ENCODE results near the gene ZNF562. TPM values are rescaled to one million over a fixed set of nuclear protein-coding genes. Genes with fewer than 3 reads are reported as not detected.

The ZNF562 gene
- total and polyA plus RNA-seq, 8 donors, result 3.9 to 22.4 (median 12.3) TPM

- no peak overlapping the region for H3K27ac ChIP-seq
- intact Hi-C loops (cut with DNase I), result no loop called here
- H3K9me3 ChIP-seq, result no peaks in the 10 kb centered on the region
- no peaks in the 10 kb centered on the region for H3K27me3 ChIP-seq
- no peak for TF ChIP-seq CTCF (IDR thresholded peaks at IDR 0.05)
- no peaks in the 10 kb centered on the region for H3K4me1 ChIP-seq
- ATAC-seq (no peak), DNase-seq (no peak), FAIRE-seq (no peak)
- WGBS, 2 donors, result 95 to 97% methylated on average over 5 of the region's 5 CpGs
- peaks cover 32 to 55% (median 39%) of the 10 kb centered on the region in 3 donors for H3K36me3 ChIP-seq
- H3K4me3 ChIP-seq, result no peak overlapping the region
Measured at GRCh38 chr19:9608912-9609311, 66.0 kb downstream of the ZNF562 start.

- FAIRE-seq, result no peak
- no peak for DNase-seq
- no peak for TF ChIP-seq CTCF (IDR thresholded peaks at IDR 0.05)
- Histone ChIP-seq H3K4me1 (no peaks in the 10 kb centered on the region), H3K9me3 (no peaks in the 10 kb centered on the region), H3K27me3 (no peaks in the 10 kb centered on the region), H3K36me3 (no peaks in the 10 kb centered on the region), H3K27ac (no peak overlapping the region), H3K4me3 (no peak overlapping the region)
- WGBS, 2 donors, result 69 to 85% methylated on average over 3 of the region's 3 CpGs
- no peak for ATAC-seq
- intact Hi-C loops (cut with DNase I), result no loop called here
Measured at GRCh38 chr19:9597027-9597426, 77.9 kb downstream of the ZNF562 start.

Other genes starting within 250 kb of the ZNF562 start
- 10 to 100 TPM in 1 of 6 donors, 1 to 10 TPM in 5; 5.1 to 11.5 (median 8.1) TPM for gene ZNF266, start 239.5 kb downstream of the ZNF562 start, total RNA-seq
- 10 to 100 TPM; 16.1 to 39.1 TPM for gene ZNF266, start 239.5 kb downstream of the ZNF562 start, polyA plus RNA-seq
- not detected for gene ZNF560, start 176.5 kb downstream of the ZNF562 start, total RNA-seq
- gene ZNF560, start 176.5 kb downstream of the ZNF562 start, polyA plus RNA-seq, result under 1 TPM in 1 of 2 donors, not detected in 1; 0.14 TPM
- gene ZNF426, start 136.5 kb downstream of the ZNF562 start, total RNA-seq, result 10 to 100 TPM in 1 of 6 donors, 1 to 10 TPM in 5; 3.4 to 10.4 (median 6.0) TPM
- 1 to 10 TPM; 1.8 to 1.9 TPM for gene ZNF426, start 136.5 kb downstream of the ZNF562 start, polyA plus RNA-seq
- 10 to 100 TPM in 5 of 6 donors, 1 to 10 TPM in 1; 9.8 to 17.4 (median 11.1) TPM for gene ZNF121, start 90.6 kb downstream of the ZNF562 start, total RNA-seq
- gene ZNF121, start 90.6 kb downstream of the ZNF562 start, polyA plus RNA-seq, result 1 to 10 TPM; 5.4 to 5.6 TPM
- 10 to 100 TPM; 10.3 to 24.6 (median 17.8) TPM for gene ZNF561, start 53.9 kb downstream of the ZNF562 start, total RNA-seq
- 10 to 100 TPM; 11.7 to 17.0 TPM for gene ZNF561, start 53.9 kb downstream of the ZNF562 start, polyA plus RNA-seq
- 10 to 100 TPM in 1 of 6 donors, 1 to 10 TPM in 5; 2.3 to 10.2 (median 4.0) TPM for gene ZNF846, start 93.6 kb upstream of the ZNF562 start, total RNA-seq
- gene ZNF846, start 93.6 kb upstream of the ZNF562 start, polyA plus RNA-seq, result 1 to 10 TPM; 5.1 to 6.1 TPM
- gene FBXL12, start 144.0 kb upstream of the ZNF562 start, total RNA-seq, result 10 to 100 TPM in 1 of 6 donors, 1 to 10 TPM in 5; 6.5 to 12.5 (median 7.0) TPM
- gene FBXL12, start 144.0 kb upstream of the ZNF562 start, polyA plus RNA-seq, result 10 to 100 TPM; 16.6 to 20.5 TPM
- 100 to 1,000 TPM in 2 of 6 donors, 10 to 100 TPM in 4; 57.5 to 117 (median 87.5) TPM for gene UBL5, start 152.8 kb upstream of the ZNF562 start, total RNA-seq
- gene UBL5, start 152.8 kb upstream of the ZNF562 start, polyA plus RNA-seq, result 100 to 1,000 TPM; 361 to 440 TPM
- gene PIN1, start 160.2 kb upstream of the ZNF562 start, total RNA-seq, result 10 to 100 TPM; 15.1 to 28.4 (median 22.0) TPM
- gene PIN1, start 160.2 kb upstream of the ZNF562 start, polyA plus RNA-seq, result 10 to 100 TPM; 42.4 to 92.8 TPM

Measured in pancreas (tissue), 10 donors.